ENCODE measurements around the gene TBX19.

Gene TBX19

GRCh38 chr1:168261390-168261789 lies 19.3 kb upstream of the TBX19 start:
- Mint-ChIP-seq H3K27ac (no peak overlapping the region), H3K27me3 (no peaks in the 10 kb centered on the region), H3K36me3 (ENCODE audit: low read depth) (peaks cover 59% of the 10 kb centered on the region), H3K4me3 (no peak overlapping the region), H3K9me3 (peaks cover 4% of the 10 kb centered on the region), H3K4me1 (ENCODE audit: low read depth) (peaks cover 19% of the 10 kb centered on the region)
- DNase-seq, result no peak

- Mint-ChIP-seq H3K27me3 (no peaks in the 10 kb centered on the region), H3K4me1 (ENCODE audit: low read depth) (peaks cover 17% of the 10 kb centered on the region), H3K27ac (no peak overlapping the region), H3K36me3 (ENCODE audit: low read depth) (peaks cover 43% of the 10 kb centered on the region), H3K4me3 (no peak overlapping the region), H3K9me3 (peaks cover 4% of the 10 kb centered on the region)
- DNase-seq, result no peak
Observed at GRCh38 chr1:168263130-168263529, 17.5 kb upstream of the TBX19 start.

- H3K27ac Mint-ChIP-seq, result no peak overlapping the region
- H3K27me3 Mint-ChIP-seq, result no peaks in the 10 kb centered on the region
- H3K9me3 Mint-ChIP-seq, result peaks cover 4% of the 10 kb centered on the region
- no peak for DNase-seq
- peaks cover 17% of the 10 kb centered on the region for H3K4me1 Mint-ChIP-seq (ENCODE audit: low read depth)
- peaks cover 38% of the 10 kb centered on the region for H3K36me3 Mint-ChIP-seq (ENCODE audit: low read depth)
- H3K4me3 Mint-ChIP-seq, result no peak overlapping the region
Observed at GRCh38 chr1:168264296-168264695, 16.4 kb upstream of the TBX19 start.

GRCh38 chr1:168265596-168265995 lies 15.1 kb upstream of the TBX19 start:
- H3K36me3 Mint-ChIP-seq (ENCODE audit: low read depth), result peaks cover 34% of the 10 kb centered on the region
- peaks cover 9% of the 10 kb centered on the region for H3K4me1 Mint-ChIP-seq (ENCODE audit: low read depth)
- H3K4me3 Mint-ChIP-seq, result no peak overlapping the region
- H3K27me3 Mint-ChIP-seq, result no peaks in the 10 kb centered on the region
- DNase-seq, result no peak
- H3K27ac Mint-ChIP-seq, result no peak overlapping the region
- H3K9me3 Mint-ChIP-seq, result peaks cover 4% of the 10 kb centered on the region

GRCh38 chr1:168266644-168267186 lies 14.0 kb upstream of the TBX19 start:
- no peak for DNase-seq
- Mint-ChIP-seq H3K4me1 (ENCODE audit: low read depth) (peaks cover under 1% of the 10 kb centered on the region), H3K27me3 (no peaks in the 10 kb centered on the region), H3K4me3 (no peak overlapping the region), H3K36me3 (ENCODE audit: low read depth) (peaks cover 27% of the 10 kb centered on the region), H3K9me3 (peaks cover 4% of the 10 kb centered on the region), H3K27ac (no peak overlapping the region)

- peaks cover 3% of the 10 kb centered on the region for H3K36me3 Mint-ChIP-seq (ENCODE audit: low read depth)
- no peak overlapping the region for H3K27ac Mint-ChIP-seq
- H3K4me3 Mint-ChIP-seq, result no peak overlapping the region
- peaks cover 3% of the 10 kb centered on the region for H3K4me1 Mint-ChIP-seq (ENCODE audit: low read depth)
- peaks cover 3% of the 10 kb centered on the region for H3K9me3 Mint-ChIP-seq
- no peak for DNase-seq
- no peaks in the 10 kb centered on the region for H3K27me3 Mint-ChIP-seq
Observed at GRCh38 chr1:168271636-168272035, 9.0 kb upstream of the TBX19 start.

GRCh38 chr1:168273575-168273974 lies 7.1 kb upstream of the TBX19 start:
- H3K36me3 Mint-ChIP-seq (ENCODE audit: low read depth), result peaks cover 6% of the 10 kb centered on the region
- H3K27ac Mint-ChIP-seq, result no peak overlapping the region
- H3K4me3 Mint-ChIP-seq, result no peak overlapping the region
- DNase-seq, result no peak
- H3K27me3 Mint-ChIP-seq, result no peaks in the 10 kb centered on the region
- H3K4me1 Mint-ChIP-seq (ENCODE audit: low read depth), result peaks cover 3% of the 10 kb centered on the region
- H3K9me3 Mint-ChIP-seq, result peaks cover 8% of the 10 kb centered on the region

- H3K27ac Mint-ChIP-seq, result no peak overlapping the region
- no peaks in the 10 kb centered on the region for H3K27me3 Mint-ChIP-seq
- no peak overlapping the region for H3K4me3 Mint-ChIP-seq
- no peak for DNase-seq
- H3K36me3 Mint-ChIP-seq (ENCODE audit: low read depth), result peaks cover 6% of the 10 kb centered on the region
- no peaks in the 10 kb centered on the region for H3K4me1 Mint-ChIP-seq (ENCODE audit: low read depth)
- H3K9me3 Mint-ChIP-seq, result peaks cover 8% of the 10 kb centered on the region
Observed at GRCh38 chr1:168279253-168279652, 1.4 kb upstream of the TBX19 start.

- DNase-seq, result no peak
- peaks cover 6% of the 10 kb centered on the region for H3K9me3 Mint-ChIP-seq
- H3K4me3 Mint-ChIP-seq, result no peak overlapping the region
- H3K27me3 Mint-ChIP-seq, result no peaks in the 10 kb centered on the region
- H3K27ac Mint-ChIP-seq, result no peak overlapping the region
- H3K36me3 Mint-ChIP-seq (ENCODE audit: low read depth), result peaks cover 2% of the 10 kb centered on the region
- peaks cover 14% of the 10 kb centered on the region for H3K4me1 Mint-ChIP-seq (ENCODE audit: low read depth)
Observed at GRCh38 chr1:168281603-168282325, 1.1 kb downstream of the TBX19 start.

- H3K27me3 Mint-ChIP-seq, result no peaks in the 10 kb centered on the region
- no peak overlapping the region for H3K4me3 Mint-ChIP-seq
- peaks cover 22% of the 10 kb centered on the region for H3K4me1 Mint-ChIP-seq (ENCODE audit: low read depth)
- no peak overlapping the region for H3K27ac Mint-ChIP-seq
- no peaks in the 10 kb centered on the region for H3K36me3 Mint-ChIP-seq (ENCODE audit: low read depth)
- DNase-seq, result no peak
- H3K9me3 Mint-ChIP-seq, result no peaks in the 10 kb centered on the region
Observed at GRCh38 chr1:168285521-168285790, 4.8 kb downstream of the TBX19 start.

- H3K4me3 Mint-ChIP-seq, result no peak overlapping the region
- no peak overlapping the region for H3K27ac Mint-ChIP-seq
- no peaks in the 10 kb centered on the region for H3K27me3 Mint-ChIP-seq
- DNase-seq, result no peak
- no peaks in the 10 kb centered on the region for H3K36me3 Mint-ChIP-seq (ENCODE audit: low read depth)
- H3K4me1 Mint-ChIP-seq (ENCODE audit: low read depth), result peaks cover 22% of the 10 kb centered on the region
- no peaks in the 10 kb centered on the region for H3K9me3 Mint-ChIP-seq
Observed at GRCh38 chr1:168285971-168286927, 5.6 kb downstream of the TBX19 start.

- no peak for DNase-seq
- H3K9me3 Mint-ChIP-seq, result no peaks in the 10 kb centered on the region
- peaks cover 22% of the 10 kb centered on the region for H3K4me1 Mint-ChIP-seq (ENCODE audit: low read depth)
- no peaks in the 10 kb centered on the region for H3K36me3 Mint-ChIP-seq (ENCODE audit: low read depth)
- no peak overlapping the region for H3K27ac Mint-ChIP-seq
- no peaks in the 10 kb centered on the region for H3K27me3 Mint-ChIP-seq
- no peak overlapping the region for H3K4me3 Mint-ChIP-seq
Observed at GRCh38 chr1:168287237-168287664, 6.6 kb downstream of the TBX19 start.

- Mint-ChIP-seq H3K4me1 (ENCODE audit: low read depth) (peaks cover 22% of the 10 kb centered on the region), H3K9me3 (no peaks in the 10 kb centered on the region), H3K36me3 (ENCODE audit: low read depth) (no peaks in the 10 kb centered on the region), H3K27ac (no peak overlapping the region), H3K4me3 (no peak overlapping the region), H3K27me3 (no peaks in the 10 kb centered on the region)
- DNase-seq, result no peak
Observed at GRCh38 chr1:168288311-168289052, 7.8 kb downstream of the TBX19 start.

- no peak for DNase-seq
Observed at GRCh38 chr1:168291222-168291837, 10.7 kb downstream of the TBX19 start.

More at GRCh38 chr1:168291222-168291837, 10.7 kb downstream of the TBX19 start:
- Mint-ChIP-seq H3K4me1 (ENCODE audit: low read depth) (peaks cover 12% of the 10 kb centered on the region), H3K4me3 (no peak overlapping the region), H3K36me3 (ENCODE audit: low read depth) (no peaks in the 10 kb centered on the region), H3K27me3 (no peaks in the 10 kb centered on the region), H3K9me3 (no peaks in the 10 kb centered on the region), H3K27ac (no peak overlapping the region)

Data from activated T-cell treated with anti-CD3 and anti-CD28 coated beads, Interleukin-2, amount 50 U/mL, for 24 hours (primary cell).